ENCODE measurements around the gene TAF6L.

DNA sequence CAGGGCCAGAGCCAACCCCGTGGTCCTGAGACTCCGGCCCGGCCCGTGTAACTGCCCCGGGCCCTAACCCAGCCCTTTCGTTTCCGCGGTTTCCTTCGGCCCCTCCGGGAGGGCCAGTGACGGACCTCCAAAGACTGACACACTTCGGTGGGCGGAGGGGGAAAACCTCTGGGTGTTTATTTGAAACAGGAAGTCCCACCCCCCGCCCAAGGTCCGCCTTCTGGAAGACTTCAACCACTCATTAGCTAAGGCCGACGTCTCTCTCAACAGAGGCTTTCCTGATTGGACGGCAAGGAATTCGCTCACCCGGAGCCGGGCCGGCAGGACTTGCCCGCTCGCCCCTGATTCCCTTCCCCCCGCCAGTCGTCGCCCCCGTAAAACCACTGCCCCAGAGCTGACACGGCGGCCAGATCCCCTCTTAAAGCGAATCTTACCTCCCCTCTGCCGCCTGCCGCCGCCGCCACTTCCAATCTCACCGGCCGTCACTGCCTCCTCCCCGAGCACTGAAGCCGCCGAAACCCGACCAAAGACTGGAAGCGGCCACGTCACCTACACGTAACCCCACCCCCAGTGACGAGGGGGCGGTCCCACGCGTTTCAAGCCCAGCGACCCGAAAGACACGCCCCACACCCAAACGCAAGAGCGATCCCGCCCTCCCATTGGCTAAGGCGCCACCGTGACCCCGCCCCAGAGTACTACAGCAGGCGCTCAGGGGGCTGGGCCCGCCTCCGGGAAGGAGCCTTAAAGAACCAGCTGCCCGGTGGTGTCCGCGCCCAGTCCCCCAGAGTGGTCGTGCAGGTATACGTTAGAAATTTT, 60.5 kb downstream of the TAF6L start, which contains the start of gene STX5:
- TF ChIP-seq, protein P1, sequence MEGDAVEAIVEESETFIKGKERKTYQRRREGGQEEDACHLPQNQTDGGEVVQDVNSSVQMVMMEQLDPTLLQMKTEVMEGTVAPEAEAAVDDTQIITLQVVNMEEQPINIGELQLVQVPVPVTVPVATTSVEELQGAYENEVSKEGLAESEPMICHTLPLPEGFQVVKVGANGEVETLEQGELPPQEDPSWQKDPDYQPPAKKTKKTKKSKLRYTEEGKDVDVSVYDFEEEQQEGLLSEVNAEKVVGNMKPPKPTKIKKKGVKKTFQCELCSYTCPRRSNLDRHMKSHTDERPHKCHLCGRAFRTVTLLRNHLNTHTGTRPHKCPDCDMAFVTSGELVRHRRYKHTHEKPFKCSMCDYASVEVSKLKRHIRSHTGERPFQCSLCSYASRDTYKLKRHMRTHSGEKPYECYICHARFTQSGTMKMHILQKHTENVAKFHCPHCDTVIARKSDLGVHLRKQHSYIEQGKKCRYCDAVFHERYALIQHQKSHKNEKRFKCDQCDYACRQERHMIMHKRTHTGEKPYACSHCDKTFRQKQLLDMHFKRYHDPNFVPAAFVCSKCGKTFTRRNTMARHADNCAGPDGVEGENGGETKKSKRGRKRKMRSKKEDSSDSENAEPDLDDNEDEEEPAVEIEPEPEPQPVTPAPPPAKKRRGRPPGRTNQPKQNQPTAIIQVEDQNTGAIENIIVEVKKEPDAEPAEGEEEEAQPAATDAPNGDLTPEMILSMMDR (IDR thresholded peaks at IDR 0.05; ENCODE audit: low read depth, low read length): no peak
- TF ChIP-seq EZH2phosphoT487 (IDR thresholded peaks at IDR 0.05; ENCODE audit: low read depth): no peak
